Chondrocyte (in vitro differentiated cells): ENCODE data around the gene UMODL1. TPM values are rescaled to one million over a fixed set of nuclear protein-coding genes. Genes with fewer than 3 reads are reported as not detected.
A peak's percentile ranks its signal among the peaks of the same experiment; 100 is the strongest.

Experiments
- DNase-seq: peaks from one replicate; pipeline ENCODE4 v3.0.0; 2021; ENCODE audit warnings: mixed read lengths, low spot score
- H3K27ac Mint-ChIP-seq: one replicate; pipeline ENCODE4 v1.8.0; 2021; ENCODE audit warnings: mild to moderate bottlenecking, moderate library complexity, mixed read lengths; ENCODE audit not compliant: unreplicated experiment
- H3K27me3 Mint-ChIP-seq: 2 replicates; pipeline ENCODE4 v1.8.0; 2021; ENCODE audit warnings: low read depth, mixed read lengths
- H3K36me3 Mint-ChIP-seq: 2 replicates; pipeline ENCODE4 v1.8.0; 2021; ENCODE audit warnings: low read depth, mixed read lengths
- H3K4me1 Mint-ChIP-seq: 2 replicates; pipeline ENCODE4 v1.8.0; 2021; ENCODE audit warnings: low read depth, mild to moderate bottlenecking, mixed read lengths
- H3K4me3 Mint-ChIP-seq: one replicate; pipeline ENCODE4 v1.8.0; 2021; ENCODE audit warnings: mild to moderate bottlenecking, moderate library complexity, mixed read lengths; ENCODE audit not compliant: unreplicated experiment
- H3K9me3 Mint-ChIP-seq: 2 replicates; pipeline ENCODE4 v1.8.0; 2021; ENCODE audit warnings: low read depth, mixed read lengths
- total RNA-seq: library from RNA; stranded (reverse); gene quantifications from 3 replicates; pipeline ENCODE4 v1.2.1, GENCODE V29; 2021
- TF ChIP-seq, protein P1 (sequence below): fragments of 200-600 bp; sonication (generic); IDR thresholded peaks from 2 replicates; pipeline ENCODE4 v1.5.0; 2021; ENCODE audit warnings: antibody characterized with exemption, mild to moderate bottlenecking, moderate library complexity

UMODL1 gene
- total RNA-seq, 1 donor from 2014 or later, result not detected

DNA sequence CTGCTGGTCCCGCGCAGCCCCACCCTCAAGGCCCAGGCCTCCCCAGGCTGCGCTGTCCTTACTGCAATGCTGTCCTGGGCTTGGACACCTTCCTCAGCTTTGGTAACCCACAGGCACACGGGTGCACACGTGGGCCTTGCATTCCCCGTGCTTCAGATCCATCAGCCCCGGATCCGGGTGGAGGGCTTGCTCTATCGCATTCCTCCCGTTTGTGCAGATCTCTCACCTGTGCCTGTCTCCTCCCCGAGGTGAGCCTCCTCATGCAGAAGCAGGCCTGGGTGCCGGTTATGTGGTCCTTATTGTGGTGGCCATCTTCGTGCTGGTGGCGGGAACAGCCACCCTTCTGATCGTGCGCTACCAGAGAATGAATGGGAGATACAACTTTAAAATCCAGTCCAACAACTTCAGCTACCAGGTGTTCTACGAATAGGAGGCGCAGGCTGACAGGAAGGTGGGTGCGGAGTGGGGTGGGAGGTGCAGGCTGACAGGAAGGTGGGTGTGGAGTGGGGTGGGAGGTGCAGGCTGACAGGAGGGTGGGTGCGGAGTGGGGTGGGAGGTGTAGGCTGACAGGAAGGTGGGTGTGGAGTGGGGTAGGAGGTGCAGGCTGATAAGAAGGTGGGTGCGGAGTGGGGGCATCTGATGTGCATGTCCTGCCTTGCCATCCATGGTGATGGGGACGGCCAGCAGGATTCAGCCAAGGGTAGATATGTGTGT, 66.2 kb downstream of the UMODL1 start:
- H3K27ac Mint-ChIP-seq, result no peak overlapping the region
- no peak overlapping the region for H3K4me3 Mint-ChIP-seq
- DNase-seq, result no peak
- TF ChIP-seq, protein P1, sequence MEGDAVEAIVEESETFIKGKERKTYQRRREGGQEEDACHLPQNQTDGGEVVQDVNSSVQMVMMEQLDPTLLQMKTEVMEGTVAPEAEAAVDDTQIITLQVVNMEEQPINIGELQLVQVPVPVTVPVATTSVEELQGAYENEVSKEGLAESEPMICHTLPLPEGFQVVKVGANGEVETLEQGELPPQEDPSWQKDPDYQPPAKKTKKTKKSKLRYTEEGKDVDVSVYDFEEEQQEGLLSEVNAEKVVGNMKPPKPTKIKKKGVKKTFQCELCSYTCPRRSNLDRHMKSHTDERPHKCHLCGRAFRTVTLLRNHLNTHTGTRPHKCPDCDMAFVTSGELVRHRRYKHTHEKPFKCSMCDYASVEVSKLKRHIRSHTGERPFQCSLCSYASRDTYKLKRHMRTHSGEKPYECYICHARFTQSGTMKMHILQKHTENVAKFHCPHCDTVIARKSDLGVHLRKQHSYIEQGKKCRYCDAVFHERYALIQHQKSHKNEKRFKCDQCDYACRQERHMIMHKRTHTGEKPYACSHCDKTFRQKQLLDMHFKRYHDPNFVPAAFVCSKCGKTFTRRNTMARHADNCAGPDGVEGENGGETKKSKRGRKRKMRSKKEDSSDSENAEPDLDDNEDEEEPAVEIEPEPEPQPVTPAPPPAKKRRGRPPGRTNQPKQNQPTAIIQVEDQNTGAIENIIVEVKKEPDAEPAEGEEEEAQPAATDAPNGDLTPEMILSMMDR, result no peak
- no peaks in the 10 kb centered on the region for H3K9me3 Mint-ChIP-seq
- H3K36me3 Mint-ChIP-seq, result no peaks in the 10 kb centered on the region
- no peaks in the 10 kb centered on the region for H3K4me1 Mint-ChIP-seq
- H3K27me3 Mint-ChIP-seq, result peaks cover 3% of the 10 kb centered on the region

DNA sequence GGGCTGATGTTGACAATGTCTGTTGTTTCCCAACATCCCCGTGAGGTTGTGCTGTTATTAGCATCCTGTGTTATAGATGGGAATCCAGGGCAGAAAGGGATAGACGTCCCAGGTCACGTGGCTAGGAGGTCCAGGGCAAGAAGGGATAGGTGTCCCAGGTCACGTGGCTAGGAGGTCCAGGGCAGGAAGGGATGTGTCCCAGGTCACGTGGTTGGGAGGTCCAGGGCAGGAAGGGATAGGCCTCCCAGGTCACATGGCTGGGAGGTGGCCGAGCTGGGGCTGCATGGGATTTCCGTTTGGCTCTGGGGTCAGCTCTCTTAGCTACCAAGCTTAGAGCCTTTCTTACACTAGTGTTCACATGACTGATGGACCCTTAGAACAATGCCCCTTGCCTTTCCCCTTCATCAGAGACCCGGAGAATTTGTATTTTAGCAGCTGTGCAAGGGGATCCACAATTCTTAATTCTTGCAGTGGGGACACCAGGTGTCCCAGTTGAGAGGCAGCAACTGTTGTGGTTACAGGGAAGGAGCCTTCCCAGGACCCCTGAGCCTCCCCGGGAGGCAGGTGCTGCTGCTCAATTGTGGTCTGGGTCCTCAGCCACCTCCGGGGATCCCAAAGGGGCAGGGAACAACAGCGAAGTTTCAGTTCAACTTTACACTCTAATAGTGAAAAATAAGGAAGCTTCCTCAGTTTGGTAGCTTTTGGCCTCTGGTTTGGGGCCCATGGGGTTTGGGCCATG, 69.2 kb downstream of the UMODL1 start:
- H3K36me3 Mint-ChIP-seq, result no peaks in the 10 kb centered on the region
- peak; percentile 49 for DNase-seq

DNA sequence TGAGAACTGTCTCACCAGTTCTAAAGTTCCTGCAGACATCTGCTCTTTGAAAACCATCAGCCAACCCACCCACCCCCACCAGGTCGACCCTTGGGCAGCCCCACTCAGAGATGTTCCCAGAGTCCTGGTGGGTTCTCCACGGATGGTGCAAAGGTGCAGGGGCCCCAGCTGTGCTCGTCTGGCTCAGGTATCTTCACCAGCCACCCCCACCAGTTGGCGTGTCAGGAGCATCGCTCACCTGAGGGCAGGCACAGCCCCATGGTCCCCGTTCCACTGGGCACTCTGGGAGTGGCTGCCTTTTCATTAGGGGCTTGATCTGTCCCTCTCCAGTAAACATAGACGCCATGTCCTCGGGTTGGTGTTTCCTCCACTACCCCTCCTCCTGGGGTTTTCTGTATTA, 70.5 kb downstream of the UMODL1 start:
- Mint-ChIP-seq H3K27me3 (peaks cover 12% of the 10 kb centered on the region), H3K4me1 (peaks cover 2% of the 10 kb centered on the region), H3K27ac (no peak overlapping the region), H3K36me3 (no peaks in the 10 kb centered on the region), H3K9me3 (no peaks in the 10 kb centered on the region), H3K4me3 (no peak overlapping the region)
- DNase-seq, result peak; percentile 61
- TF ChIP-seq, protein P1, result no peak

More for the DNA sequence above, 69.2 kb downstream of the UMODL1 start:
- no peaks in the 10 kb centered on the region for H3K4me1 Mint-ChIP-seq
- no peak overlapping the region for H3K4me3 Mint-ChIP-seq
- H3K27ac Mint-ChIP-seq, result no peak overlapping the region
- TF ChIP-seq, protein P1, result no peak
- peaks cover 12% of the 10 kb centered on the region for H3K27me3 Mint-ChIP-seq
- no peaks in the 10 kb centered on the region for H3K9me3 Mint-ChIP-seq

DNA sequence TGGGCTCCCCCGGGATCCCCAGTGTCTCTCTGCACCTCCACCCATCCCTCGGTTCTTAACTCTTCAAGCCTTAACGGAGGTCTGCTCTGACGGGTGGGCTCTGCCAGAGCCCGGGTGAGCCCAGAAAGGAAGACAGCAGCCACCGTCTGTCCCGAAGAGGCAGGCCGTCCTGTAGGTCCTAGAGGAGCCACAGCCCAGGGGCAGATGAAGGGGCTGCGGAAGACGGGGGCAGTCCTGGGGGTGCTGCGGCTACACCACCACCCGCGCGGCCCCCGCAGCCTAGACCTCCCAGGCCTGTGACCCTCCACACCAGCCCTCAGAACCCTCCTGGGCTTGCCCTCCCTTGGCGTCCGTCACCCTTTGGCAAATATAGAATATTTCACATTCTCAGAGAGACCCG, 71.0 kb downstream of the UMODL1 start:
- no peaks in the 10 kb centered on the region for H3K36me3 Mint-ChIP-seq
- TF ChIP-seq, protein P1, result no peak
- no peak overlapping the region for H3K4me3 Mint-ChIP-seq
- no peaks in the 10 kb centered on the region for H3K9me3 Mint-ChIP-seq
- no peak overlapping the region for H3K27ac Mint-ChIP-seq
- peaks cover 12% of the 10 kb centered on the region for H3K27me3 Mint-ChIP-seq
- no peak for DNase-seq
- H3K4me1 Mint-ChIP-seq, result peaks cover 2% of the 10 kb centered on the region

DNA sequence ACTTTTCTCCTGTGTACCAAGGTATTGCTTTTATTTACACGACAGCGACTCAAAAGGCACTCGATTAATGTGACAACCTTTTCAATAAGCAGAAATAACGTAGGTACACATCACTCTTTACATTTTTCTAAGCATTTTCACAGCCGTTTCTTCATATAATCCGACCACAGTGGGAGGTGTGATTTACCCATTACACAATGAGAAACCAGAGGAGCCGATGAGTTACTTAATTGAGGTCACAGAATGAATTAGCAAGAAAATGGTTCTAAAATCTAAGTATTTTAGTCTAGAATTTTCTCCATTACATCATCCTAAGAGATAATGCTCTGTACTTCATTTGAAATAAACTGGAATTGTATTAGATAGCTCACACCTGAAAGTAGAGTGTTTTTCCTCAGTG, 71.5 kb downstream of the UMODL1 start:
- Mint-ChIP-seq H3K36me3 (no peaks in the 10 kb centered on the region), H3K4me1 (peaks cover 2% of the 10 kb centered on the region), H3K27ac (no peak overlapping the region), H3K4me3 (no peak overlapping the region), H3K27me3 (peaks cover 16% of the 10 kb centered on the region), H3K9me3 (no peaks in the 10 kb centered on the region)
- DNase-seq, result no peak
- TF ChIP-seq, protein P1, result no peak
